Adrenal gland (tissue), 12 donors: Measurements from ENCODE around the gene RSAD2. TPM values are rescaled to one million over a fixed set of nuclear protein-coding genes. Genes with fewer than 3 reads are reported as not detected.

ENCODE experiments used
- DNase-seq, 7 donors: peaks; one replicate each; pipeline ENCODE4 v3.0.0-alpha.2; 2019 to 2020
- H3K27ac ChIP-seq, 5 donors: fragments of 200-600 bp; sonication (generic) in 4 of 5; 1 replicate in 3 of 5; 2 replicates in 2 of 5; pipeline versions ENCODE4 v1.5.1 to v1.8.0; 2016 to 2020; ENCODE audit warnings: mild to moderate bottlenecking in 1 of 5
- H3K27me3 ChIP-seq: fragments of 200-600 bp; 2 replicates; pipeline ENCODE4 v1.8.0; 2021
- H3K36me3 ChIP-seq, 2 donors: fragments of 200-600 bp; replicated peaks in 1 of 2; 1 replicate in 1 of 2; 2 replicates in 1 of 2; pipeline versions ENCODE4 v1.5.1 to v1.8.0; 2018 to 2022
- H3K4me1 ChIP-seq, 2 donors: fragments of 200-600 bp; replicated peaks in 1 of 2; 1 replicate in 1 of 2; 2 replicates in 1 of 2; pipeline versions ENCODE4 v1.5.1 to v1.8.0; 2018 to 2021
- H3K4me3 ChIP-seq, 4 donors: fragments of 200-600 bp; sonication (generic) in 3 of 4; one replicate each; pipeline ENCODE4 v1.5.1; 2016 to 2018
- H3K9me3 ChIP-seq, 3 donors: fragments of 200-600 bp; sonication (generic) in 1 of 3; replicated peaks in 1 of 3; 1 replicate in 2 of 3; 2 replicates in 1 of 3; pipeline versions ENCODE4 v1.5.1 to v1.8.0; 2016 to 2021
- POLR2A ChIP-seq, 2 donors: fragments of 450-650 bp; IDR thresholded peaks; one replicate each; pipeline ENCODE4 v1.6.1; 2017; ENCODE audit warnings: antibody characterized with exemption in 2 of 2, mild to moderate bottlenecking in 2 of 2, moderate library complexity in 1 of 2
- WGBS, 4 donors: extraction: QIAGEN DNeasy Blood & Tissue Kit in 2 of 4; methylation state at CpG; one replicate each; pipeline versions ENCODE4 v1.1.5 to v1.1.7; 2013 to 2017; 5-methylcytosine and 5-hydroxymethylcytosine counted together
- intact Hi-C, 2 donors: fragments of 100-400 bp; cut with DNase I; formaldehyde crosslinking; loops; one replicate each; pipeline versions ENCODE4 v1.14.1 to v1.15.0; 2022 to 2023
- polyA plus RNA-seq, 3 donors: library from polyadenylated mRNA; stranded (reverse); fragments of 200-250 nt in 2 of 3; fragments of 350-450 nt in 1 of 3; fragmentation: Illumina TruSeq in 1 of 3; extraction: RNeasy Lipid Tissue Mini Kit (QIAGEN cat#74804) in 1 of 3; gene quantifications; one replicate each; pipeline ENCODE4 v1.2.3, GENCODE V29; 2013 to 2014
- total RNA-seq, 9 donors: library from RNA; depleted of rRNA in 4 of 9; stranded (reverse); fragments of >200 nt in 4 of 9; fragments of 120-200 nt in 1 of 9; fragmentation: NEBNext Ultra II Directional in 1 of 9; extraction: Animal tissue kit (Norgen Biotek cat#: 25700) in 1 of 9; gene quantifications; one replicate each; pipeline versions ENCODE4 v1.1.0 to v1.2.4, GENCODE V29; 2013 to 2023
- TF ChIP-seq, protein P1 (sequence below), 6 experiments: fragments of 450-650 bp in 4 of 6; fragments of 200-600 bp in 2 of 6; sonication (generic) in 1 of 6; IDR thresholded peaks; 1 replicate in 5 of 6; 2 replicates in 1 of 6; pipeline versions ENCODE4 v1.5.1 to v1.8.0; 2016 to 2021; ENCODE audit warnings: antibody characterized with exemption in 6 of 6, mild to moderate bottlenecking in 2 of 6, moderate library complexity in 1 of 6
- donor health status: healthy with polysubstance abuse.
- donor health status: Bipolar disorder and iron deficiency.
- donor health status: DM: yes; HTN: yes; CAD: no.
- donor health status: DM: no; HTN: no; CAD: no.
- donor health status: DM: no; HTN: no; CAD: no.
- donor health status: DM: yes; HTN: yes; CAD: no.

The RSAD2 gene
- total and polyA plus RNA-seq, 12 donors = 1.2 to 11.5 (median 4.1) TPM

DNA sequence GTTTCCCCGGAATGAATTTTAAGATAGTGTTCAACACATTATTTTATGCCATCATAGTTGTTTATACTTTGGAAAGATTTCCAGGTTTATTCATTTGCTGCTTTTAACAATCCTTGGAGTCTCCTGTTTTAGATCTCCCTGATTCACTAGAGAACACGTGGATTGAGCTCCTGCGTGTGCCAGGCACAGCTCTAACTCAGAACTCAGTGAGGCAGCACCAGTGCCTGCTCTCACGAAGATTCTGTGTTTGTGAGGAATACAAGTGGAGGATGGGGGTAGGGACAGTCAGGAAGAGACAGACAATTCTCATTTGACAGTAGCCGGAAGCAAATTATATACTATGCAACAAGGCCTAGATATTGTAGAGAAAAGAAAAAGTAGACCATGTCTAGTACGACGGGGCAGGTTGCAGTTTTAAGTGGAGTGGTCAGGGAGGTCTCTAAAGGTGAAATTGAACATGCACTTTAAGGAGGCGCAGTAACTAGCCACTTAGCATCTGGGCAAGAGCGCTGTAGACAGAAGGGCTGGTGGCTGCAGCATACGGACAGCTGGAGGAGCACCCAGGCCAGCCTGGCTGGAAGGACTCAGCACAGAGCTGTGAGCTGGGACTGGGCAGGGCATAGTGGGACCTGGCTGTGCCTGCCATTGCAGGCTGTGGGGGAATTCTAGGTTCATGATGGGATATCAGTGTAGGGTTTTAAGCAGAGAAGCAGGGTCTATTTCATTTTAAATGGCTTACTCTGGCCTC is 63.9 kb downstream of the RSAD2 start:
- Histone ChIP-seq H3K9me3 (no peaks in the 10 kb centered on the region), H3K27me3 (no peaks in the 10 kb centered on the region), H3K4me3 (no peak overlapping the region), H3K27ac (no peak overlapping the region), H3K36me3 (peaks cover 0 to 9% of the 10 kb centered on the region in 2 donors), H3K4me1 (peaks cover 10 to 28% of the 10 kb centered on the region in 2 donors)
- intact Hi-C loops = no loop called here
- DNase-seq = peak in 1 of 7 donors; percentile 44
- 93 to 95% (median 94%) methylated on average over 10 of the region's 10 CpGs for WGBS, 4 donors
- TF ChIP-seq, protein P1, sequence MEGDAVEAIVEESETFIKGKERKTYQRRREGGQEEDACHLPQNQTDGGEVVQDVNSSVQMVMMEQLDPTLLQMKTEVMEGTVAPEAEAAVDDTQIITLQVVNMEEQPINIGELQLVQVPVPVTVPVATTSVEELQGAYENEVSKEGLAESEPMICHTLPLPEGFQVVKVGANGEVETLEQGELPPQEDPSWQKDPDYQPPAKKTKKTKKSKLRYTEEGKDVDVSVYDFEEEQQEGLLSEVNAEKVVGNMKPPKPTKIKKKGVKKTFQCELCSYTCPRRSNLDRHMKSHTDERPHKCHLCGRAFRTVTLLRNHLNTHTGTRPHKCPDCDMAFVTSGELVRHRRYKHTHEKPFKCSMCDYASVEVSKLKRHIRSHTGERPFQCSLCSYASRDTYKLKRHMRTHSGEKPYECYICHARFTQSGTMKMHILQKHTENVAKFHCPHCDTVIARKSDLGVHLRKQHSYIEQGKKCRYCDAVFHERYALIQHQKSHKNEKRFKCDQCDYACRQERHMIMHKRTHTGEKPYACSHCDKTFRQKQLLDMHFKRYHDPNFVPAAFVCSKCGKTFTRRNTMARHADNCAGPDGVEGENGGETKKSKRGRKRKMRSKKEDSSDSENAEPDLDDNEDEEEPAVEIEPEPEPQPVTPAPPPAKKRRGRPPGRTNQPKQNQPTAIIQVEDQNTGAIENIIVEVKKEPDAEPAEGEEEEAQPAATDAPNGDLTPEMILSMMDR (IDR thresholded peaks at IDR 0.05) = no peak
- TF ChIP-seq POLR2A (IDR thresholded peaks at IDR 0.05) = no peak

DNA sequence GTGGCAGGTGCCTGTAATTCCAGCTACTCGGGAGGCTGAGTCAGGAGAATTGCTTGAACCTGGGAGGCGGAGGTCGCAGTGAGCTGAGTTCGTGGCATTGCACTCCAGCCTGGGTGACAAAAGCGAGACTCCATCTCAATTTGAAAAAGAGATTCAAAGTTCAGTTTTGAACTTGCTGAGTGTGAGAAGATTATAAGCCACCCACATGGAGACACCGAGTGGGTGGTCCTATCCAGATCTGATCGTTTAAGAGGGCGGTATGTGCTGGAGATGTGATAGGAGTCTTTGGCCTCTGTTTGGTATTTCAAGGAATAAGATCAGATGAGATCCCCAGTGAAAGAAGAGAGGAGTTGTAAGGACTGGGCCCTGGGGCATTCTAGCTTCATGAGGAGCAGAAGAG is 65.3 kb downstream of the RSAD2 start:
- Histone ChIP-seq H3K27ac (no peak overlapping the region), H3K4me1 (peaks cover 10 to 35% of the 10 kb centered on the region in 2 donors), H3K36me3 (peaks cover 0 to 9% of the 10 kb centered on the region in 2 donors), H3K4me3 (no peak overlapping the region), H3K27me3 (no peaks in the 10 kb centered on the region), H3K9me3 (no peaks in the 10 kb centered on the region)
- intact Hi-C loops = no loop called here
- whole genome bisulfite sequencing, 4 donors = 84 to 93% (median 91%) methylated on average over 8 of the region's 8 CpGs
- no peak for TF ChIP-seq POLR2A (IDR thresholded peaks at IDR 0.05)
- TF ChIP-seq, protein P1 (IDR thresholded peaks at IDR 0.05) = no peak
- peak in 1 of 7 donors; percentile 27 for DNase-seq

DNA sequence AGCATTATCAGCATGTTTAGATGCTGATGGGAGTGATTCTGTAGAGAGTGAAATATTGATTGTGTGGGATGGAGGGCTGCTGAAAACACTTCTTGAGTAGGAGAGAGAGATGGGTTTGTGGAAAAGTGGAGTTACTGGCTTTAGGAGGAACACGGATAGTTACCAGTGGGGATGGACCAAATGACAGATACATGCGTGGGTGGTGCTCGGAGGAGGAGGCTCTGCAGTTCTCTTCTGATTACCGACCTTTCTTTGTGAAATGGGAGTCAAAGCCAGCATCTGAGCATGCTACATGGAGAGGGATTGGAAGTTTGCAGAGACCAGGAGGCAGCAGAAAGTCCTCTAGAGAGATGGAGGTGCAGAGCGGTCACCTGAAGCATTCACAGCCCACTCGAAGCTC is 65.9 kb downstream of the RSAD2 start:
- Histone ChIP-seq H3K4me1 (peaks cover 10 to 35% of the 10 kb centered on the region in 2 donors), H3K27ac (no peak overlapping the region), H3K9me3 (no peaks in the 10 kb centered on the region), H3K36me3 (peaks cover 0 to 9% of the 10 kb centered on the region in 2 donors), H3K4me3 (no peak overlapping the region), H3K27me3 (no peaks in the 10 kb centered on the region)
- intact Hi-C loops = no loop called here
- TF ChIP-seq, protein P1 (IDR thresholded peaks at IDR 0.05) = no peak
- TF ChIP-seq POLR2A (IDR thresholded peaks at IDR 0.05) = no peak
- DNase-seq = peak in 1 of 7 donors; percentile 35
- WGBS, 4 donors = 83 to 95% (median 91%) methylated on average over 6 of the region's 6 CpGs

DNA sequence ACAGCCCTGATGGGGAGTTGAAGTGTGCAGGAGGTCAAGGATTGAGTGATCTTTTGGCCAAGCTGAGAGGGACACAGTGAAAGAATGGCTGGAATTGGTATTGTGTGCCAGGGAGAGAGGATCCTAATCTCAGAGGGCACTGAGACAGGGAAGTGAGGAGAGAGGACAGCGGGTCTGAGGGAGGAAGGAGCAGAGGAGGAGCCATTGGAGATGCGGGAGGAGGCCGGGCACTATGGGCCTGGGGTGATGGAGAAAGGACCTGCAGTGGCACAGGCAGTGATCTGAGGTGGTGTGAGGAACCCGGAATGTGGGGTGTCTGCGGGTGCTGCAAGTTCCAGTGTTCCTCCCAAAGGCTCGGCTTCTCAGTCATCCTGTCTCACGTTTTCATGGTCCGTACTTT is 66.4 kb downstream of the RSAD2 start:
- Histone ChIP-seq H3K9me3 (no peaks in the 10 kb centered on the region), H3K4me1 (peaks cover 10 to 35% of the 10 kb centered on the region in 2 donors), H3K36me3 (peaks cover 0 to 9% of the 10 kb centered on the region in 2 donors), H3K4me3 (no peak overlapping the region), H3K27me3 (no peaks in the 10 kb centered on the region), H3K27ac (peak overlapping the region in 2 of 5 donors; percentile 1 to 18)
- DNase-seq = peak in 1 of 7 donors; percentile 46
- WGBS, 4 donors = 88 to 95% (median 93%) methylated on average over 8 of the region's 8 CpGs
- TF ChIP-seq, protein P1 (IDR thresholded peaks at IDR 0.05) = no peak
- no peak for TF ChIP-seq POLR2A (IDR thresholded peaks at IDR 0.05)
- intact Hi-C loops = no loop called here
